SK-N-SH (cell line): ENCODE results near the gene TTC28.

ENCODE experiments used
- MEF2A ChIP-seq: IDR thresholded peaks from 2 replicates; pipeline ENCODE4 v1.4.0; 2012; ENCODE audit warnings: low read depth, borderline replicate concordance
- MXI1 ChIP-seq: IDR thresholded peaks from 2 replicates; pipeline ENCODE4 v1.6.1; 2012; ENCODE audit warnings: mild to moderate bottlenecking, low read depth, low read length, improper control_type of control experiment
- RAD21 ChIP-seq: IDR thresholded peaks from 2 replicates; pipeline ENCODE4 v1.6.1; 2012; ENCODE audit warnings: mild to moderate bottlenecking, low read length
- SIN3A ChIP-seq: IDR thresholded peaks from 2 replicates; pipeline ENCODE4 v1.6.1; 2012; ENCODE audit warnings: low read depth, mild to moderate bottlenecking, low read length, moderate library complexity, borderline replicate concordance
- TAF1 ChIP-seq: IDR thresholded peaks from 2 replicates; pipeline ENCODE4 v1.6.1; 2012; ENCODE audit warnings: low read depth, mild to moderate bottlenecking, low read length, moderate library complexity, borderline replicate concordance
- TF ChIP-seq, protein P1 (sequence below): fragments of 200-600 bp; sonication (generic); IDR thresholded peaks from 2 replicates; pipeline ENCODE4 v1.6.1; 2017; ENCODE audit warnings: antibody characterized with exemption, mild to moderate bottlenecking, moderate library complexity
- TF ChIP-seq, protein P2 (sequence below): IDR thresholded peaks from 2 replicates; pipeline ENCODE4 v1.4.0; 2012; ENCODE audit warnings: low read depth, borderline replicate concordance

DNA sequence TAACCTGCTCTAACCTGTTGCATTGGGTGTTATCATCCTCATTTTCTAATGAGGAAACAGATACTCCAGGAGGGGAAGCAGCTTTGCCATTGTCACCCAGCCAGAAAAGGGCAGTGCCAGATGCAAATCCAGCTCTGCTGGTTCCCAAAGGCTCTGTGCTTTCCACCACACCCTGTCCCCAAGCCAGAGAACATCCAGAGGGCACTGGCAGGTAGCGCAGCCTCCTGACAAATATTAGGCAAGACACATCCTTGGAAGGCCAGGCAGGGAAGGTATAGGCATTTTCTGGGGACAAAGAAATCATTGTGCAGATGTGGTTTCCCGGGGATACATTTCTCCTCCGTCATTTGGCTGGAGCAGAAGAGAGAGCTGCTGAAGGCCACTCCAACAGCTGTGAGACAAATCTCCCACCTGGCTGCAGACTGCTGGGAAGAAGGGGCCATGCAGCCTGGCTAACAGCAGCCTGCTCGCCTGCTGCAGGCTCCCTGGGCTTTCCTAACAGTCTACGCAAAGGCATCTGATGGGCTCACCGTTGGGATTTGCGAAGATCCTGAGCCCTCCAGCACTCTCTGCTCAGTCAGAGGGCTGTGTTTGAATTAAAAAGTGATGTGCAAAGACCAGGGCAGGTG lies 666.7 kb downstream of the TTC28 start:
- TF ChIP-seq, protein P1, sequence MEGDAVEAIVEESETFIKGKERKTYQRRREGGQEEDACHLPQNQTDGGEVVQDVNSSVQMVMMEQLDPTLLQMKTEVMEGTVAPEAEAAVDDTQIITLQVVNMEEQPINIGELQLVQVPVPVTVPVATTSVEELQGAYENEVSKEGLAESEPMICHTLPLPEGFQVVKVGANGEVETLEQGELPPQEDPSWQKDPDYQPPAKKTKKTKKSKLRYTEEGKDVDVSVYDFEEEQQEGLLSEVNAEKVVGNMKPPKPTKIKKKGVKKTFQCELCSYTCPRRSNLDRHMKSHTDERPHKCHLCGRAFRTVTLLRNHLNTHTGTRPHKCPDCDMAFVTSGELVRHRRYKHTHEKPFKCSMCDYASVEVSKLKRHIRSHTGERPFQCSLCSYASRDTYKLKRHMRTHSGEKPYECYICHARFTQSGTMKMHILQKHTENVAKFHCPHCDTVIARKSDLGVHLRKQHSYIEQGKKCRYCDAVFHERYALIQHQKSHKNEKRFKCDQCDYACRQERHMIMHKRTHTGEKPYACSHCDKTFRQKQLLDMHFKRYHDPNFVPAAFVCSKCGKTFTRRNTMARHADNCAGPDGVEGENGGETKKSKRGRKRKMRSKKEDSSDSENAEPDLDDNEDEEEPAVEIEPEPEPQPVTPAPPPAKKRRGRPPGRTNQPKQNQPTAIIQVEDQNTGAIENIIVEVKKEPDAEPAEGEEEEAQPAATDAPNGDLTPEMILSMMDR, result no peak
- TF ChIP-seq MXI1 (no peak), RAD21 (no peak), SIN3A (no peak), TAF1 (no peak), MEF2A (no peak)
- TF ChIP-seq, protein P2, sequence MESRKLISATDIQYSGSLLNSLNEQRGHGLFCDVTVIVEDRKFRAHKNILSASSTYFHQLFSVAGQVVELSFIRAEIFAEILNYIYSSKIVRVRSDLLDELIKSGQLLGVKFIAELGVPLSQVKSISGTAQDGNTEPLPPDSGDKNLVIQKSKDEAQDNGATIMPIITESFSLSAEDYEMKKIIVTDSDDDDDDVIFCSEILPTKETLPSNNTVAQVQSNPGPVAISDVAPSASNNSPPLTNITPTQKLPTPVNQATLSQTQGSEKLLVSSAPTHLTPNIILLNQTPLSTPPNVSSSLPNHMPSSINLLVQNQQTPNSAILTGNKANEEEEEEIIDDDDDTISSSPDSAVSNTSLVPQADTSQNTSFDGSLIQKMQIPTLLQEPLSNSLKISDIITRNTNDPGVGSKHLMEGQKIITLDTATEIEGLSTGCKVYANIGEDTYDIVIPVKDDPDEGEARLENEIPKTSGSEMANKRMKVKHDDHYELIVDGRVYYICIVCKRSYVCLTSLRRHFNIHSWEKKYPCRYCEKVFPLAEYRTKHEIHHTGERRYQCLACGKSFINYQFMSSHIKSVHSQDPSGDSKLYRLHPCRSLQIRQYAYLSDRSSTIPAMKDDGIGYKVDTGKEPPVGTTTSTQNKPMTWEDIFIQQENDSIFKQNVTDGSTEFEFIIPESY, result no peak
